Loucy (cell line): ENCODE data around the gene NECTIN3.

Experiments used
- H2AFZ ChIP-seq: fragments of 200-600 bp; sonication (generic); 2 replicates; pipeline ENCODE4 v1.6.0; 2016; ENCODE audit warnings: antibody characterized with exemption, mild to moderate bottlenecking, low read length, moderate library complexity
- H3F3A ChIP-seq: fragments of 200-600 bp; 2 replicates; pipeline ENCODE4 v1.6.0; 2016; ENCODE audit warnings: antibody characterized with exemption, low read depth, mild to moderate bottlenecking
- H3K27me3 ChIP-seq: fragments of 200-600 bp; sonication (generic); 2 replicates; pipeline ENCODE4 v1.6.1; 2014; ENCODE audit warnings: low read length, mild to moderate bottlenecking; ENCODE audit not compliant: insufficient read depth, poor library complexity, severe bottlenecking
- H3K36me3 ChIP-seq: fragments of 200-600 bp; sonication (generic); 2 replicates; pipeline ENCODE4 v1.6.1; 2016; ENCODE audit warnings: low read length; ENCODE audit not compliant: insufficient read depth
- H3K4me1 ChIP-seq: fragments of 200-600 bp; sonication (generic); 2 replicates; pipeline ENCODE4 v1.5.1; 2014; ENCODE audit warnings: low read length, mild to moderate bottlenecking; ENCODE audit not compliant: insufficient read depth, poor library complexity, severe bottlenecking
- H3K4me2 ChIP-seq: fragments of 200-600 bp; sonication (generic); 2 replicates; pipeline ENCODE4 v1.6.0; 2014; ENCODE audit warnings: antibody characterized with exemption, low read length, low read depth, mild to moderate bottlenecking; ENCODE audit not compliant: poor library complexity, severe bottlenecking
- H3K4me3 ChIP-seq: fragments of 200-600 bp; sonication (generic); 2 replicates; pipeline ENCODE4 v1.5.1; 2014; ENCODE audit warnings: low read length, mild to moderate bottlenecking, mixed read lengths; ENCODE audit not compliant: poor library complexity, severe bottlenecking
- H3K79me2 ChIP-seq: fragments of 200-600 bp; sonication (generic); 2 replicates; pipeline ENCODE4 v1.6.1; 2014; ENCODE audit warnings: low read length; ENCODE audit not compliant: insufficient read depth
- H3K9ac ChIP-seq: fragments of 200-600 bp; sonication (generic); 2 replicates; pipeline ENCODE4 v1.6.0; 2014; ENCODE audit warnings: mild to moderate bottlenecking, low read depth, low read length, moderate library complexity; ENCODE audit not compliant: poor library complexity, severe bottlenecking
- H3K9me2 ChIP-seq: fragments of 200-600 bp; sonication (generic); replicated peaks from 2 replicates; pipeline ENCODE4 v1.6.1; 2016; ENCODE audit warnings: low read depth, low read length, mixed read lengths
- H3K9me3 ChIP-seq: fragments of 200-600 bp; sonication (generic); 2 replicates; pipeline ENCODE4 v1.6.1; 2014; ENCODE audit warnings: mild to moderate bottlenecking, antibody characterized with exemption, low read length, low read depth; ENCODE audit not compliant: insufficient read depth
- H4K20me1 ChIP-seq: fragments of 200-600 bp; sonication (generic); 2 replicates; pipeline ENCODE4 v1.6.0; 2014; ENCODE audit warnings: antibody characterized with exemption, low read length, mild to moderate bottlenecking; ENCODE audit not compliant: insufficient read depth, poor library complexity, severe bottlenecking
- CTCF ChIP-seq: fragments of 200-600 bp; sonication (generic); conservative IDR thresholded peaks from 2 replicates; pipeline ENCODE4 v1.5.1; 2014; ENCODE audit warnings: mild to moderate bottlenecking, antibody characterized with exemption, low read length
- EZH2phosphoT487 ChIP-seq: fragments of 200-600 bp; IDR thresholded peaks from 2 replicates; pipeline ENCODE4 v1.6.1; 2018; ENCODE audit warnings: antibody characterized with exemption, mild to moderate bottlenecking, moderate library complexity, borderline replicate concordance

Gene NECTIN3

GRCh38 chr3:111032677-111033076, 38.9 kb upstream of the NECTIN3 start:
- no peak overlapping the region for H2AFZ ChIP-seq
- no peaks in the 10 kb centered on the region for H3F3A ChIP-seq
- H3K9ac ChIP-seq, result no peak overlapping the region
- H4K20me1 ChIP-seq, result no peaks in the 10 kb centered on the region
- H3K4me3 ChIP-seq, result no peak overlapping the region
- no peaks in the 10 kb centered on the region for H3K36me3 ChIP-seq
- no peaks in the 10 kb centered on the region for H3K9me2 ChIP-seq
- TF ChIP-seq CTCF (no peak), EZH2phosphoT487 (no peak)
- H3K79me2 ChIP-seq, result no peaks in the 10 kb centered on the region
- H3K9me3 ChIP-seq, result 0 out of 2 replicates have a peak, but pooled peaks cover 4% of the 10 kb centered on the region
- no peaks in the 10 kb centered on the region for H3K27me3 ChIP-seq
- H3K4me1 ChIP-seq, result peaks cover 6% of the 10 kb centered on the region
- H3K4me2 ChIP-seq, result no peak overlapping the region

- no peaks in the 10 kb centered on the region for H3F3A ChIP-seq
Observed at GRCh38 chr3:111033470-111034050, 38.1 kb upstream of the NECTIN3 start.

GRCh38 chr3:111035316-111035715, 36.3 kb upstream of the NECTIN3 start:
- no peak for TF ChIP-seq EZH2phosphoT487
- no peak for TF ChIP-seq CTCF
- H3K4me3 ChIP-seq, result no peak overlapping the region
- H4K20me1 ChIP-seq, result no peaks in the 10 kb centered on the region
- 0 out of 2 replicates have a peak, but pooled peaks cover 5% of the 10 kb centered on the region for H3K9me3 ChIP-seq
- H3F3A ChIP-seq, result no peaks in the 10 kb centered on the region
- no peaks in the 10 kb centered on the region for H3K27me3 ChIP-seq
- H3K4me2 ChIP-seq, result no peak overlapping the region
- H3K79me2 ChIP-seq, result no peaks in the 10 kb centered on the region
- no peaks in the 10 kb centered on the region for H3K9me2 ChIP-seq
- H3K4me1 ChIP-seq, result no peaks in the 10 kb centered on the region
- H3K36me3 ChIP-seq, result no peaks in the 10 kb centered on the region
- no peak overlapping the region for H2AFZ ChIP-seq
- no peak overlapping the region for H3K9ac ChIP-seq

More at GRCh38 chr3:111033470-111034050, 38.1 kb upstream of the NECTIN3 start:
- TF ChIP-seq CTCF (no peak), EZH2phosphoT487 (no peak)
- no peak overlapping the region for H3K9ac ChIP-seq
- H3K27me3 ChIP-seq, result no peaks in the 10 kb centered on the region
- no peaks in the 10 kb centered on the region for H3K9me2 ChIP-seq
- 0 out of 2 replicates have a peak, but pooled peaks cover 5% of the 10 kb centered on the region for H3K9me3 ChIP-seq
- H4K20me1 ChIP-seq, result no peaks in the 10 kb centered on the region
- no peaks in the 10 kb centered on the region for H3K36me3 ChIP-seq
- no peaks in the 10 kb centered on the region for H3K4me1 ChIP-seq
- H3K4me3 ChIP-seq, result no peak overlapping the region
- no peaks in the 10 kb centered on the region for H3K79me2 ChIP-seq
- no peak overlapping the region for H3K4me2 ChIP-seq
- no peak overlapping the region for H2AFZ ChIP-seq
